HEK293 (cell line): ENCODE data around the gene S100A7.

ENCODE experiments used
- CTCF ChIP-seq: fragments of 450-650 bp; formaldehyde crosslinking; IDR thresholded peaks from 2 replicates; pipeline ENCODE4 v1.5.1; 2016; ENCODE audit warnings: missing biosample characterization, missing genetic modification characterization
- TCF7L2 ChIP-seq: IDR thresholded peaks from 2 replicates; pipeline ENCODE4 v1.6.1; 2011; ENCODE audit warnings: low read depth, mild to moderate bottlenecking, inconsistent platforms, low read length, moderate library complexity, borderline replicate concordance
- ZNF114 ChIP-seq: fragments of 450-650 bp; formaldehyde crosslinking; IDR thresholded peaks from 2 replicates; pipeline ENCODE4 v1.5.0; 2017; ENCODE audit warnings: missing biosample characterization, missing genetic modification characterization
- ZNF138 ChIP-seq: fragments of 450-650 bp; formaldehyde crosslinking; IDR thresholded peaks from 2 replicates; pipeline ENCODE4 v1.5.1; 2016; ENCODE audit warnings: missing biosample characterization, missing genetic modification characterization, borderline replicate concordance
- ZNF248 ChIP-seq: fragments of 450-650 bp; formaldehyde crosslinking; IDR thresholded peaks from 2 replicates; pipeline ENCODE4 v1.5.1; 2017; ENCODE audit warnings: missing biosample characterization, missing genetic modification characterization
- ZNF280D ChIP-seq: fragments of 450-650 bp; formaldehyde crosslinking; IDR thresholded peaks from 2 replicates; pipeline ENCODE4 v1.5.1; 2016; ENCODE audit warnings: missing biosample characterization, missing genetic modification characterization
- ZNF501 ChIP-seq: fragments of 450-650 bp; formaldehyde crosslinking; IDR thresholded peaks from 2 replicates; pipeline ENCODE4 v1.5.1; 2016; ENCODE audit warnings: missing biosample characterization, missing genetic modification characterization
- ZNF544 ChIP-seq: fragments of 450-650 bp; formaldehyde crosslinking; IDR thresholded peaks from 2 replicates; pipeline ENCODE4 v1.5.0; 2017; ENCODE audit warnings: missing biosample characterization, missing genetic modification characterization
- TF ChIP-seq, protein P1 (sequence below): fragments of 450-650 bp; formaldehyde crosslinking; IDR thresholded peaks from 2 replicates; pipeline ENCODE4 v1.5.1; 2016; ENCODE audit warnings: missing biosample characterization, missing genetic modification characterization
- TF ChIP-seq, protein P2 (sequence below): fragments of 450-650 bp; formaldehyde crosslinking; IDR thresholded peaks from 2 replicates; pipeline ENCODE4 v1.5.1; 2016; ENCODE audit warnings: missing biosample characterization, missing genetic modification characterization

GRCh38 chr1:153431928-153432327 lies 28.5 kb downstream of the S100A7 start:
- no peak for TF ChIP-seq ZNF248 (tag by site-specific recombination)
- TF ChIP-seq CTCF (tag by site-specific recombination), result no peak
- no peak for TF ChIP-seq ZNF138 (tag by site-specific recombination)
- TF ChIP-seq, protein P1, sequence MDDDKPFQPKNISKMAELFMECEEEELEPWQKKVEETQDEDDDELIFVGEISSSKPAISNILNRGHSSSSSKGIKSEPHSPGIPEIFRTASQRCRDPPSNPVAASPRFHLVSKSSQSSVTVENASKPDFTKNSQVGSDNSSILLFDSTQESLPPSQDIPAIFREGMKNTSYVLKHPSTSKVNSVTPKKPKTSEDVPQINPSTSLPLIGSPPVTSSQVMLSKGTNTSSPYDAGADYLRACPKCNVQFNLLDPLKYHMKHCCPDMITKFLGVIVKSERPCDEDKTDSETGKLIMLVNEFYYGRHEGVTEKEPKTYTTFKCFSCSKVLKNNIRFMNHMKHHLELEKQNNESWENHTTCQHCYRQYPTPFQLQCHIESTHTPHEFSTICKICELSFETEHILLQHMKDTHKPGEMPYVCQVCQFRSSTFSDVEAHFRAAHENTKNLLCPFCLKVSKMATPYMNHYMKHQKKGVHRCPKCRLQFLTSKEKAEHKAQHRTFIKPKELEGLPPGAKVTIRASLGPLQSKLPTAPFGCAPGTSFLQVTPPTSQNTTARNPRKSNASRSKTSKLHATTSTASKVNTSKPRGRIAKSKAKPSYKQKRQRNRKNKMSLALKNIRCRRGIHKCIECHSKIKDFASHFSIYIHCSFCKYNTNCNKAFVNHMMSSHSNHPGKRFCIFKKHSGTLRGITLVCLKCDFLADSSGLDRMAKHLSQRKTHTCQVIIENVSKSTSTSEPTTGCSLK (tag by site-specific recombination), result no peak
- no peak for TF ChIP-seq ZNF501 (tag by site-specific recombination)
- TF ChIP-seq ZNF544 (tag by site-specific recombination), result no peak
- TF ChIP-seq, protein P2, sequence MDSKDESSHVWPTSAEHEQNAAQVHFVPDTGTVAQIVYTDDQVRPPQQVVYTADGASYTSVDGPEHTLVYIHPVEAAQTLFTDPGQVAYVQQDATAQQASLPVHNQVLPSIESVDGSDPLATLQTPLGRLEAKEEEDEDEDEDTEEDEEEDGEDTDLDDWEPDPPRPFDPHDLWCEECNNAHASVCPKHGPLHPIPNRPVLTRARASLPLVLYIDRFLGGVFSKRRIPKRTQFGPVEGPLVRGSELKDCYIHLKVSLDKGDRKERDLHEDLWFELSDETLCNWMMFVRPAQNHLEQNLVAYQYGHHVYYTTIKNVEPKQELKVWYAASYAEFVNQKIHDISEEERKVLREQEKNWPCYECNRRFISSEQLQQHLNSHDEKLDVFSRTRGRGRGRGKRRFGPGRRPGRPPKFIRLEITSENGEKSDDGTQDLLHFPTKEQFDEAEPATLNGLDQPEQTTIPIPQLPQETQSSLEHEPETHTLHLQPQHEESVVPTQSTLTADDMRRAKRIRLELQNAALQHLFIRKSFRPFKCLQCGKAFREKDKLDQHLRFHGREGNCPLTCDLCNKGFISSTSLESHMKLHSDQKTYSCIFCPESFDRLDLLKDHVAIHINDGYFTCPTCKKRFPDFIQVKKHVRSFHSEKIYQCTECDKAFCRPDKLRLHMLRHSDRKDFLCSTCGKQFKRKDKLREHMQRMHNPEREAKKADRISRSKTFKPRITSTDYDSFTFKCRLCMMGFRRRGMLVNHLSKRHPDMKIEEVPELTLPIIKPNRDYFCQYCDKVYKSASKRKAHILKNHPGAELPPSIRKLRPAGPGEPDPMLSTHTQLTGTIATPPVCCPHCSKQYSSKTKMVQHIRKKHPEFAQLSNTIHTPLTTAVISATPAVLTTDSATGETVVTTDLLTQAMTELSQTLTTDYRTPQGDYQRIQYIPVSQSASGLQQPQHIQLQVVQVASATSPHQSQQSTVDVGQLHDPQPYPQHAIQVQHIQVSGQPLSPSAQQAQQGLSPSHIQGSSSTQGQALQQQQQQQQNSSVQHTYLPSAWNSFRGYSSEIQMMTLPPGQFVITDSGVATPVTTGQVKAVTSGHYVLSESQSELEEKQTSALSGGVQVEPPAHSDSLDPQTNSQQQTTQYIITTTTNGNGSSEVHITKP (tag by site-specific recombination), result no peak
- no peak for TF ChIP-seq ZNF114
- no peak for TF ChIP-seq ZNF280D (tag by site-specific recombination)
- no peak for TF ChIP-seq TCF7L2
